Keratinocyte (primary cell): Measurements from ENCODE around the gene GNS.

Experiments
- CTCF ChIP-seq, 3 experiments: IDR thresholded peaks in 1 of 3; conservative IDR thresholded peaks in 1 of 3; optimal IDR thresholded peaks in 1 of 3; 2 replicates in 2 of 3; 3 replicates in 1 of 3; pipeline versions ENCODE3 to v1.5.1; 2011; ENCODE audit warnings: low read length in 3 of 3, mild to moderate bottlenecking in 3 of 3, moderate library complexity in 2 of 3, control low read depth in 1 of 3, inconsistent platforms in 1 of 3; ENCODE audit not compliant: insufficient read depth in 2 of 3; ENCODE audit errors: extremely low read depth in 1 of 3
- EZH2 ChIP-seq: IDR thresholded peaks from one replicate; pipeline ENCODE4 v1.6.1; 2012; ENCODE audit warnings: inconsistent platforms, mild to moderate bottlenecking, low read length, moderate library complexity

- TF ChIP-seq CTCF (optimal IDR thresholded peaks at IDR 0.05 in 1 of 3, IDR thresholded peaks at IDR 0.05 in 1 of 3, conservative IDR thresholded peaks at IDR 0.05 in 1 of 3; ENCODE audit: extremely low read depth in 1 of 3, insufficient read depth in 2 of 3, low read length in 3 of 3) (no peak), EZH2 (no peak)
Measured at GRCh38 chr12:64707926-64708325, 51.3 kb downstream of the GNS start.
